ENCODE results near the gene TTLL12.

Gene TTLL12

GRCh38 chr22:43198936-43199335 is 12.0 kb upstream of the TTLL12 start:
- Histone ChIP-seq H3K27me3 (replicated peaks; ENCODE audit: insufficient read depth, low read length) (peaks cover 61% of the 10 kb centered on the region), H3F3A (ENCODE audit: insufficient read depth, low read length) (peaks cover 6% of the 10 kb centered on the region; the same call in 1 of the 2 replicates), H3K9me2 (replicated peaks; ENCODE audit: insufficient read depth, low read length) (no peaks in the 10 kb centered on the region), H4K20me1 (ENCODE audit: insufficient read depth, low read length) (no peaks in the 10 kb centered on the region), H3K9me3 (replicated peaks; ENCODE audit: insufficient read depth, low read length) (no peaks in the 10 kb centered on the region), H3K27ac (ENCODE audit: low read length) (no peak overlapping the region), H3K4me2 (ENCODE audit: low read depth, low read length) (no peak overlapping the region), H3K4me1 (ENCODE audit: low read length) (peaks cover 9% of the 10 kb centered on the region; the same call in 1 of the 2 replicates), H3K79me2 (ENCODE audit: low read length) (no peaks in the 10 kb centered on the region), H3K9ac (ENCODE audit: low read length) (no peak overlapping the region), H3K36me3 (replicated peaks; ENCODE audit: insufficient read depth, low read length) (no peaks in the 10 kb centered on the region), H3K4me3 (ENCODE audit: low read length) (no peak overlapping the region), H2AFZ (ENCODE audit: low read length) (no peak overlapping the region)
- no peak for TF ChIP-seq EZH2 (optimal IDR thresholded peaks at IDR 0.05; ENCODE audit: low read depth, low read length)
- no peak for TF ChIP-seq EZH2phosphoT487 (IDR thresholded peaks at IDR 0.05; ENCODE audit: low read length)
- TF ChIP-seq CTCF (IDR thresholded peaks at IDR 0.05; ENCODE audit: low read length): no peak
- no peak for DNase-seq

GRCh38 chr22:43198126-43198525 is 11.2 kb upstream of the TTLL12 start:
- DNase-seq: no peak
- Histone ChIP-seq H3K9me2 (replicated peaks; ENCODE audit: insufficient read depth, low read length) (no peaks in the 10 kb centered on the region), H3K9me3 (replicated peaks; ENCODE audit: insufficient read depth, low read length) (no peaks in the 10 kb centered on the region), H3K4me1 (ENCODE audit: low read length) (peaks cover 9% of the 10 kb centered on the region; the same call in 1 of the 2 replicates), H3K27me3 (replicated peaks; ENCODE audit: insufficient read depth, low read length) (peaks cover 56% of the 10 kb centered on the region), H3K4me3 (ENCODE audit: low read length) (no peak overlapping the region), H2AFZ (ENCODE audit: low read length) (no peak overlapping the region), H3K79me2 (ENCODE audit: low read length) (no peaks in the 10 kb centered on the region), H3K27ac (ENCODE audit: low read length) (no peak overlapping the region), H3K4me2 (ENCODE audit: low read depth, low read length) (no peak overlapping the region), H3F3A (ENCODE audit: insufficient read depth, low read length) (peaks cover 6% of the 10 kb centered on the region; the same call in 1 of the 2 replicates), H3K36me3 (replicated peaks; ENCODE audit: insufficient read depth, low read length) (no peaks in the 10 kb centered on the region), H4K20me1 (ENCODE audit: insufficient read depth, low read length) (no peaks in the 10 kb centered on the region), H3K9ac (ENCODE audit: low read length) (no peak overlapping the region)
- no peak for TF ChIP-seq EZH2phosphoT487 (IDR thresholded peaks at IDR 0.05; ENCODE audit: low read length)
- no peak for TF ChIP-seq CTCF (IDR thresholded peaks at IDR 0.05; ENCODE audit: low read length)
- TF ChIP-seq EZH2 (optimal IDR thresholded peaks at IDR 0.05; ENCODE audit: low read depth, low read length): no peak

- Histone ChIP-seq H3K9me2 (replicated peaks; ENCODE audit: insufficient read depth, low read length) (no peaks in the 10 kb centered on the region), H2AFZ (ENCODE audit: low read length) (no peak overlapping the region), H4K20me1 (ENCODE audit: insufficient read depth, low read length) (no peaks in the 10 kb centered on the region), H3K79me2 (ENCODE audit: low read length) (no peaks in the 10 kb centered on the region), H3K9ac (ENCODE audit: low read length) (no peak overlapping the region), H3K27me3 (replicated peaks; ENCODE audit: insufficient read depth, low read length) (peaks cover 49% of the 10 kb centered on the region), H3F3A (ENCODE audit: insufficient read depth, low read length) (peaks cover 6% of the 10 kb centered on the region; the same call in 1 of the 2 replicates), H3K4me2 (ENCODE audit: low read depth, low read length) (peak overlapping the region; percentile 22; the same call in 1 of the 2 replicates), H3K4me3 (ENCODE audit: low read length) (no peak overlapping the region), H3K27ac (ENCODE audit: low read length) (no peak overlapping the region), H3K36me3 (replicated peaks; ENCODE audit: insufficient read depth, low read length) (no peaks in the 10 kb centered on the region), H3K4me1 (ENCODE audit: low read length) (peaks cover 9% of the 10 kb centered on the region; the same call in 1 of the 2 replicates), H3K9me3 (replicated peaks; ENCODE audit: insufficient read depth, low read length) (no peaks in the 10 kb centered on the region)
- DNase-seq: peak; percentile 56
- TF ChIP-seq CTCF (IDR thresholded peaks at IDR 0.05; ENCODE audit: low read length) (no peak; the same call in 1 of the 2 replicates), EZH2phosphoT487 (IDR thresholded peaks at IDR 0.05; ENCODE audit: low read length) (no peak), EZH2 (optimal IDR thresholded peaks at IDR 0.05; ENCODE audit: low read depth, low read length) (no peak)
These were observed 10.5 kb upstream of the TTLL12 start for GRCh38 chr22:43197271-43197941.
